Psoas muscle (tissue), 8 donors: Measurements from ENCODE around the gene NOD2. TPM values are rescaled to one million over a fixed set of nuclear protein-coding genes. Genes with fewer than 3 reads are reported as not detected.
A peak's percentile ranks its signal among the peaks of the same experiment; 100 is the strongest.

Experiments used
- ATAC-seq, 4 donors: fragments of 200-7000 bp; cut with Tn5 transposase; one replicate each; pipeline ENCODE4 v1.9.1; 2020; ENCODE audit warnings: moderate library complexity in 3 of 4, mild to moderate bottlenecking in 2 of 4
- DNase-seq, 2 donors: peaks; one replicate each; pipeline ENCODE4 v3.0.0-alpha.2; 2020
- H3K27ac ChIP-seq: fragments of 200-600 bp; one replicate; pipeline ENCODE4 v1.8.0; 2022
- H3K27me3 ChIP-seq, 3 donors: fragments of 200-600 bp in 1 of 3; one replicate each; pipeline versions ENCODE4 v1.6.1 to v1.8.0; 2013 to 2022; ENCODE audit warnings: low read length in 2 of 3, mild to moderate bottlenecking in 2 of 3, moderate library complexity in 1 of 3; ENCODE audit not compliant: insufficient read depth in 3 of 3
- H3K36me3 ChIP-seq, 2 donors: fragments of 200-600 bp in 1 of 2; one replicate each; pipeline versions ENCODE4 v1.6.1 to v1.8.0; 2013 to 2022; ENCODE audit warnings: low read depth in 1 of 2, mild to moderate bottlenecking in 1 of 2, moderate library complexity in 1 of 2; ENCODE audit not compliant: insufficient read depth in 1 of 2
- H3K4me1 ChIP-seq: fragments of 200-600 bp; one replicate; pipeline ENCODE4 v1.8.0; 2022
- H3K4me3 ChIP-seq: fragments of 200-600 bp; one replicate; pipeline ENCODE4 v1.8.0; 2022; ENCODE audit warnings: mild to moderate bottlenecking
- H3K9me3 ChIP-seq: fragments of 200-600 bp; one replicate; pipeline ENCODE4 v1.8.0; 2022
- WGBS, 3 donors: extraction: QIAGEN DNeasy Blood & Tissue Kit; methylation state at CpG; one replicate each; pipeline versions ENCODE4 v1.1.6 to v1.1.7; 2013; 5-methylcytosine and 5-hydroxymethylcytosine counted together
- intact Hi-C, 2 donors: fragments of 100-400 bp; cut with DNase I; formaldehyde crosslinking; loops; one replicate each; pipeline versions ENCODE4 v1.11.0 to v1.14.2; 2022
- polyA plus RNA-seq, 3 donors: library from polyadenylated mRNA; stranded (reverse); fragments of 200-250 nt; gene quantifications; one replicate each; pipeline ENCODE4 v1.2.3, GENCODE V29; 2013
- total RNA-seq, 4 donors: library from RNA; stranded (reverse); fragmentation: NEBNext Ultra II Directional in 2 of 4; extraction: Animal tissue kit (Norgen Biotek cat#: 25700) in 2 of 4; gene quantifications; one replicate each; pipeline versions ENCODE4 v1.2.1 to v1.2.4, GENCODE V29; 2021 to 2023
- TF ChIP-seq, protein P1 (sequence below): fragments of 200-600 bp; IDR thresholded peaks from one replicate; pipeline ENCODE4 v1.8.0; 2022; ENCODE audit warnings: antibody characterized with exemption
- donor health status: healthy with polysubstance abuse.
- donor health status: DM: no; HTN: no; CAD: no; lungs with moderate emphysema.
- donor health status: Bipolar disorder and iron deficiency.
- donor health status: healthy.
- donor health status: DM: yes; HTN: yes; CAD: no.
- donor health status: DM: no; HTN: no; CAD: no.
- donor health status: DM: no; HTN: no; CAD: no.
- donor health status: DM: yes; HTN: yes; CAD: no.

Gene NOD2
- total and polyA plus RNA-seq, 7 donors: 0.07 to 0.74 (median 0.25) TPM

- H3K4me1 ChIP-seq: no peaks in the 10 kb centered on the region
- intact Hi-C loops: no loop called here
- H3K27me3 ChIP-seq: no peaks in the 10 kb centered on the region
- no peaks in the 10 kb centered on the region for H3K36me3 ChIP-seq
- ATAC-seq: no peak
- peak overlapping the region; percentile 43 for H3K4me3 ChIP-seq
- no peak overlapping the region for H3K27ac ChIP-seq
- H3K9me3 ChIP-seq: no peaks in the 10 kb centered on the region
- 91 to 98% (median 93%) methylated on average over 3 of the region's 3 CpGs for WGBS, 3 donors
- no peak for DNase-seq
- TF ChIP-seq, protein P1, sequence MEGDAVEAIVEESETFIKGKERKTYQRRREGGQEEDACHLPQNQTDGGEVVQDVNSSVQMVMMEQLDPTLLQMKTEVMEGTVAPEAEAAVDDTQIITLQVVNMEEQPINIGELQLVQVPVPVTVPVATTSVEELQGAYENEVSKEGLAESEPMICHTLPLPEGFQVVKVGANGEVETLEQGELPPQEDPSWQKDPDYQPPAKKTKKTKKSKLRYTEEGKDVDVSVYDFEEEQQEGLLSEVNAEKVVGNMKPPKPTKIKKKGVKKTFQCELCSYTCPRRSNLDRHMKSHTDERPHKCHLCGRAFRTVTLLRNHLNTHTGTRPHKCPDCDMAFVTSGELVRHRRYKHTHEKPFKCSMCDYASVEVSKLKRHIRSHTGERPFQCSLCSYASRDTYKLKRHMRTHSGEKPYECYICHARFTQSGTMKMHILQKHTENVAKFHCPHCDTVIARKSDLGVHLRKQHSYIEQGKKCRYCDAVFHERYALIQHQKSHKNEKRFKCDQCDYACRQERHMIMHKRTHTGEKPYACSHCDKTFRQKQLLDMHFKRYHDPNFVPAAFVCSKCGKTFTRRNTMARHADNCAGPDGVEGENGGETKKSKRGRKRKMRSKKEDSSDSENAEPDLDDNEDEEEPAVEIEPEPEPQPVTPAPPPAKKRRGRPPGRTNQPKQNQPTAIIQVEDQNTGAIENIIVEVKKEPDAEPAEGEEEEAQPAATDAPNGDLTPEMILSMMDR: no peak
These were observed 12.9 kb upstream of the NOD2 start for GRCh38 chr16:50680556-50680893.

GRCh38 chr16:50681021-50681885, 12.2 kb upstream of the NOD2 start, which contains the start of gene SNX20:
SNX20 (minus strand) TSS chr16:50681312; CDS start chr16:50677526, 3,786 bp downstream.
- no peaks in the 10 kb centered on the region for H3K4me1 ChIP-seq
- H3K36me3 ChIP-seq: no peaks in the 10 kb centered on the region
- WGBS, 3 donors: 71 to 79% (median 79%) methylated on average over 16 of the region's 16 CpGs
- TF ChIP-seq, protein P1: no peak
- intact Hi-C loops: no loop called here
- H3K4me3 ChIP-seq: peak within 1 kb of the TSS; percentile 43
- no peak within 1 kb of the TSS for H3K27ac ChIP-seq
- DNase-seq (no peak), ATAC-seq (peak in 1 of 4 donors; percentile 27)
- no peaks in the 10 kb centered on the region for H3K27me3 ChIP-seq
- no peaks in the 10 kb centered on the region for H3K9me3 ChIP-seq

DNA sequence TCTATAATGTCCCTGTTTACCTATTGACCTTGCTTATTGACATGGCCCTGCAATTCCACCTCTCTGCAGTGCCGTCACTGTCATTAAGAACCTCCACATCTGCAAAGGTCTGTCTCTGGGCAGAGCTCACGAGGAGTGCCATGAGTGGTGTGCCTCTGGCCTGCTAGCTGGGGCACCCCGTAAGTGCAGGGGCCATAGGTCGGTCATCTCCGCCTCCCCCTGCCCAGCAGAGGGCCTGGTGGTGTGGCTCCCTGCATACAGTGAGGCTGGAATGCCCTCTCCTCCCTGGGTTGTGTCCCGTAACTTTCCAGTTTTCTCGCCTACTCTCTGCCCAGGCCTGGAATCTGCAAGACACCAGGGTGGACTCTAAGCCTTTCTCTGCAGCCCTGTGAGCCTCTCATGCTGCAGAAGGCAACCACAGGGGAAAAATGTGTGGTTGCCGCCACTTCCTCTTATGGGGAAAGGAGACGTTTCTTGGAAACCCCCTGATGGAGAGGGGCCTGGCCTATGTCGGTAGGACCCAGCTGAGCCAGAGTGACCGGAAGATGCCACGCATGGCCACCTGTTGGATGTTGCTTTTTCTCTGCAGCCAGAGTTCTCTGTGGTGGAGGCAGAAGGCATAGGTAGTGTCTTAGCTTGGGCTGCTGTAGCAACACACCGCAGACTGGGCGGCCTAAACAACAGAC, 9.6 kb upstream of the NOD2 start:
- ATAC-seq: no peak
- Histone ChIP-seq H3K4me3 (no peak overlapping the region), H3K27me3 (no peaks in the 10 kb centered on the region), H3K4me1 (no peaks in the 10 kb centered on the region), H3K27ac (no peak overlapping the region), H3K36me3 (no peaks in the 10 kb centered on the region), H3K9me3 (no peaks in the 10 kb centered on the region)
- intact Hi-C loops: no loop called here
- WGBS, 3 donors: 76 to 86% (median 85%) methylated on average over 14 of the region's 14 CpGs
- no peak for DNase-seq
- TF ChIP-seq, protein P1: no peak

DNA sequence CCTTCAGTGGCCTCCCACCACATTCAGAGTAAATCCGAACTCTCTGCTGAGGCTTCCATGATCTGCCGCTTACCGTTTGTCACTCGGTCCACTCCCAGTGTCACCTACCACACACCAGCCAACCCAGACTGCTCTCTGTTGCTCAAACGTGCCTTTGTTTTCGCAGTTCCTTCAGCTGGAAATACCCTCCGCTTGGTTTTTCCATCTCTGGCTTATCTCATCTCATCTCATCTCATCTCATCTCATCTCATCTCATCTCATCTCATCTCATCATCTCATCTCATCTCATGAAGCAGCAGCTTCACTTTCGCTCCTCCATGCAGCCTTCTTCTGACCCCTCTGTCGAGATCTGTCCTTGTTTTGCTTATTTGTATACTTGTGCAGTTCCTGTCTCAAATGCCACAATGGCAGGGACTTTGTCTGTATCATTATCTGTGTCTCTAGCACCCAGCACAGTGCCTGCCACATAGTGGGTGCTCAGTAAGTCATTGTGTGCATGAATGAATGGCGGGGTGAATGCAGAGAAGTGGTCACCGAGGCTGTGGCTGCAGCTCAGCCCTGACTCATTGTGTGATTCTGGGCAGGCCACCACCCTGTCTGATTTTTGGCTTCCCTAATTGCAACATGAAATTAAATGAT, 8.5 kb upstream of the NOD2 start:
- 89 to 92% (median 90%) methylated on average over 11 of the region's 11 CpGs for WGBS, 3 donors
- no peak overlapping the region for H3K27ac ChIP-seq
- H3K4me1 ChIP-seq: no peaks in the 10 kb centered on the region
- DNase-seq: no peak
- no peaks in the 10 kb centered on the region for H3K36me3 ChIP-seq
- no peaks in the 10 kb centered on the region for H3K9me3 ChIP-seq
- H3K27me3 ChIP-seq: no peaks in the 10 kb centered on the region
- ATAC-seq: no peak
- TF ChIP-seq, protein P1: no peak
- intact Hi-C loops: no loop called here
- no peak overlapping the region for H3K4me3 ChIP-seq
